Muscle of leg (tissue), 11 donors: ENCODE results near the gene PPP1R13B. TPM values are rescaled to one million over a fixed set of nuclear protein-coding genes. Genes with fewer than 3 reads are reported as not detected.

Experiments used
- DNase-seq: peaks from one replicate; pipeline ENCODE4 v3.0.0; 2013
- H3K27ac ChIP-seq: one replicate; pipeline ENCODE4 v1.5.1; 2013; ENCODE audit warnings: mild to moderate bottlenecking, low read length, control low read depth
- H3K27me3 ChIP-seq: one replicate; pipeline ENCODE4 v1.6.1; 2013; ENCODE audit warnings: low read length; ENCODE audit not compliant: control insufficient read depth, insufficient read depth
- H3K36me3 ChIP-seq: one replicate; pipeline ENCODE4 v1.6.1; 2013; ENCODE audit warnings: low read length; ENCODE audit not compliant: control insufficient read depth, insufficient read depth
- H3K4me1 ChIP-seq: one replicate; pipeline ENCODE4 v1.6.1; 2013; ENCODE audit warnings: low read length; ENCODE audit not compliant: control insufficient read depth, insufficient read depth
- H3K4me3 ChIP-seq: one replicate; pipeline ENCODE4 v1.5.1; 2013; ENCODE audit warnings: low read length, control low read depth
- H3K9me3 ChIP-seq: replicated peaks from 2 replicates; pipeline ENCODE4 v1.6.1; 2013; ENCODE audit warnings: low read depth, low read length; ENCODE audit not compliant: control insufficient read depth
- WGBS: methylation state at CpG from one replicate; pipeline ENCODE4 v1.1.5; 2013; ENCODE audit warnings: missing lambda C conversion rate; ENCODE audit not compliant: insufficient coverage; 5-methylcytosine and 5-hydroxymethylcytosine counted together
- polyA plus RNA-seq, 8 donors: library from polyadenylated mRNA; unstranded; fragments of 120-200 nt; gene quantifications; one replicate each; pipeline versions ENCODE4 v1.2.1 to v1.2.3, GENCODE V29; 2013; ENCODE audit warnings: inconsistent platforms in 1 of 8, low replicate concordance in 1 of 8; ENCODE audit not compliant: insufficient read length in 8 of 8, insufficient read depth in 1 of 8
- total RNA-seq: library from RNA; stranded (reverse); fragments of 120-200 nt; gene quantifications from one replicate; pipeline ENCODE4 v1.2.4, GENCODE V29; 2013

Gene PPP1R13B
- total and polyA plus RNA-seq, 9 donors: 6.2 to 13.6 (median 9.1) TPM

GRCh38 chr14:103725001-103725682, 122.2 kb downstream of the PPP1R13B start:
- 87% methylated on average over 20 of the region's 29 CpGs for WGBS
- Histone ChIP-seq H3K9me3 (no peaks in the 10 kb centered on the region), H3K4me3 (no peak overlapping the region), H3K36me3 (peaks cover 44% of the 10 kb centered on the region), H3K27ac (no peak overlapping the region), H3K27me3 (no peaks in the 10 kb centered on the region), H3K4me1 (peaks cover 29% of the 10 kb centered on the region)
- DNase-seq: no peak

DNA sequence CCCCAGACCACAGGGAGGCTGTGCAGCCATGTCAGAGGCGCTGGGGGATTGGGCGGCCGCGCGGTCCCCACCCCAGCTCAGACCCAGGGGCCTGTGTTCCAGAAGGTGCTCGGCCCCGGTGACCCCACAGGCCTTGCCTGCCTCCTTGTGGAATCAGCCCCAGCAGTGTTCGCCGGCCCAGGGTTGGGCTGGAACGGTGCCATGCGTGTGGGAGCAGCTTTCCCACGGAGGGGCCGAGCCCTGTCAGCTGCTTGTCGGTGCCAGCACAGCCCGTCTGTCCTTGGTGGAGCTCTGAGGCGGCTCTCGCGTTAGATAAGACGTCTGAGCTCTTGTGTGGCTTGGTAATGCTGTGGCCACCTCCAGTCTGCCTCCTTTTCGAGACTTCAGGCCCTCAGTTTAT, 123.3 kb downstream of the PPP1R13B start:
- Histone ChIP-seq H3K9me3 (no peaks in the 10 kb centered on the region), H3K4me3 (no peak overlapping the region), H3K27me3 (no peaks in the 10 kb centered on the region), H3K36me3 (peaks cover 42% of the 10 kb centered on the region), H3K27ac (peak overlapping the region; percentile 84), H3K4me1 (peaks cover 39% of the 10 kb centered on the region)
- WGBS: 56% methylated on average over 18 of the region's 20 CpGs
- peak; percentile 64 for DNase-seq

DNA sequence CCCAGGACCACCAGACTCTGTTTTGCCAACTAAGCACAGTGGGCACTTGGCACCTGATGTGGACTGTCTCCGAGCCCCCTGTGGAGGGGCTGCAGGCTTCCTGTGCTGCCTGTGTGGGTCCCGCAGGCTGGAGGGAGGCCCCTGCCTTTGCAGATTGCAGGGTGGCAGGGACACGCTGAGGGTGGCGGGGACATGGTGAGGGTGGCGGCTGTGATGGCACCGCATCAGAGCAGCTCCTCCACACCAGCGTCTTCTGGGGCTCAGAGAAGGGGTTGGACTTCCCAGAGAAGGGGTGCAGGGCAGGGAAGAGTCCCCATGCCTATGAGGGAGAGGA, 123.7 kb downstream of the PPP1R13B start:
- Histone ChIP-seq H3K9me3 (no peaks in the 10 kb centered on the region), H3K27me3 (no peaks in the 10 kb centered on the region), H3K27ac (peak overlapping the region; percentile 84), H3K36me3 (peaks cover 38% of the 10 kb centered on the region), H3K4me1 (peaks cover 41% of the 10 kb centered on the region), H3K4me3 (no peak overlapping the region)
- WGBS: 89% methylated on average over 5 of the region's 7 CpGs
- DNase-seq: no peak

DNA sequence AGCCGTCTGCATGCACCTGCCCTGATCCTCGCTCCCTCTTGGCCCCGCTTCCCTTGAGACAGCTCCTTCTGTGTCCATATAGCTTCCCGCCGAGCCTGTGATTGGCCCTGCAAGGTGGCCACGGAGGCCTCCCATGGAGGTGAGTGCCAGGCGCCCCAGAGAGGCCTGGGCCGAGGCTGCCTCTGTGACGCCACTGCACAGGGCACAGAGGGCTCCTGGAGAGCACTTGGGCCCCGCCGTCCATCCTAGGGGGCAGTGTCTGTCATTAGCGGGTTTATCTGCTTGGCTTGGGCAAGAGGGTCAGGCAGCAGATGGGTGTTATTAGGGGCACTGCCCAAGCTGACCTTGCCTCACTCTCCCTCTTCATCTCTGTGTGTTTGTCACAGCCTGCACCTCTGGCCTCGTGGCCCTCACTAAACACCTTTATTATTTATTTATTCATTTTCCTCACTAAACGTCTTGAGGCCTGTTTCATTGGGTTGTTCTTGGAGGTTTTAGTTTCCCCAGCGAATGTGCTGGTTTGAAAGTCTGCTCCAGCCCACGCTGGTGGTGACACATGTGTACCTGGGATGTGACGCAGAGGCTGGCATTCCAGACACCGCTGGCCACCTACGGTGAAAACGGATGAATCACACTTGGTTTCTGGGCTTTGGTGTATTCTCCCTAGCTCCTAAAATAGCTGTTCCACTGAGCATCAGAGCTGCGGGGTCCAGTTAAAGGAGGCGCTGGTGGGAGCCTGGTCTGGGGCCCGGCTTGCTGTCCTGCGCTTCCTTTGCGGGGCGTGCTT, 125.8 kb downstream of the PPP1R13B start:
- Histone ChIP-seq H3K27ac (no peak overlapping the region), H3K36me3 (peaks cover 29% of the 10 kb centered on the region), H3K4me3 (no peak overlapping the region), H3K4me1 (peaks cover 63% of the 10 kb centered on the region), H3K9me3 (no peaks in the 10 kb centered on the region), H3K27me3 (no peaks in the 10 kb centered on the region)
- WGBS: 88% methylated on average over 17 of the region's 26 CpGs
- no peak for DNase-seq

- Histone ChIP-seq H3K27ac (no peak overlapping the region), H3K9me3 (no peaks in the 10 kb centered on the region), H3K4me1 (peaks cover 60% of the 10 kb centered on the region), H3K4me3 (no peak overlapping the region), H3K36me3 (peaks cover 16% of the 10 kb centered on the region), H3K27me3 (no peaks in the 10 kb centered on the region)
- 79% methylated on average over 5 of the region's 8 CpGs for WGBS
- no peak for DNase-seq
Measured at GRCh38 chr14:103719751-103720150, 127.6 kb downstream of the PPP1R13B start.

- no peak overlapping the region for H3K27ac ChIP-seq
- H3K4me1 ChIP-seq: peaks cover 56% of the 10 kb centered on the region
Measured at GRCh38 chr14:103718572-103718971, 128.8 kb downstream of the PPP1R13B start.

DNA sequence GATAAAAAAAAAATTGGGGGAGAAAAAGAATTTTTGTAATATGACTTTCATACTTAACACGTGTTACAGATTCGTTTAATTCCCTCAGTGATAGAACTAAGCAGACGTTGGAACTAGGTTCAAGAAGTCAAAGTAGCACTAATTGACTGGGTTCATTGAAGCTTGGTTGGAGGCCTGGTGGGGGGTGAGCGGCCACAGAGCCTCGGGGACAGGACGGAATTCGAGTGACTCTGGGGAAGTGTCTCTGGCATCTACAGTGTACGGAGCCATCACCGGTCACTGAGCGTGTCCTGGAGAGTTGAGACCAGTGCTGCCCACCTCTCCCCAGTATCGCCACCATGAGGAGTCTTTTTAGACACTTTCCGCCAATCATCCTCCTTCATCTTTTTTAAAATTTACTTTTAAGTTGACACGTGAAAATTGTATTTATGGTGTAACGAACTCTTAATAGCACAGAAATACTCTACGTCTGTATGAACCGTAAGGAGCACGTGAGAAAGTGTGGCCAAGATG, 130.4 kb downstream of the PPP1R13B start:
- Histone ChIP-seq H3K9me3 (no peaks in the 10 kb centered on the region), H3K27ac (no peak overlapping the region), H3K4me1 (peaks cover 63% of the 10 kb centered on the region), H3K4me3 (peak overlapping the region; percentile 65), H3K27me3 (no peaks in the 10 kb centered on the region), H3K36me3 (peaks cover 16% of the 10 kb centered on the region)
- no peak for DNase-seq
- WGBS: 62% methylated on average over 6 of the region's 17 CpGs

More at GRCh38 chr14:103718572-103718971, 128.8 kb downstream of the PPP1R13B start:
- H3K36me3 ChIP-seq: peaks cover 16% of the 10 kb centered on the region
- no peaks in the 10 kb centered on the region for H3K9me3 ChIP-seq
- DNase-seq: peak; percentile 56
- WGBS: 34% methylated on average over 9 of the region's 16 CpGs
- H3K27me3 ChIP-seq: no peaks in the 10 kb centered on the region
- no peak overlapping the region for H3K4me3 ChIP-seq

GRCh38 chr14:103716091-103716801, 131.1 kb downstream of the PPP1R13B start:
- Histone ChIP-seq H3K4me3 (peak overlapping the region; percentile 65), H3K9me3 (no peaks in the 10 kb centered on the region), H3K36me3 (peaks cover 15% of the 10 kb centered on the region), H3K27ac (no peak overlapping the region), H3K4me1 (peaks cover 70% of the 10 kb centered on the region), H3K27me3 (no peaks in the 10 kb centered on the region)
- under 1% methylated on average over 64 of the region's 72 CpGs for WGBS
- no peak for DNase-seq

DNA sequence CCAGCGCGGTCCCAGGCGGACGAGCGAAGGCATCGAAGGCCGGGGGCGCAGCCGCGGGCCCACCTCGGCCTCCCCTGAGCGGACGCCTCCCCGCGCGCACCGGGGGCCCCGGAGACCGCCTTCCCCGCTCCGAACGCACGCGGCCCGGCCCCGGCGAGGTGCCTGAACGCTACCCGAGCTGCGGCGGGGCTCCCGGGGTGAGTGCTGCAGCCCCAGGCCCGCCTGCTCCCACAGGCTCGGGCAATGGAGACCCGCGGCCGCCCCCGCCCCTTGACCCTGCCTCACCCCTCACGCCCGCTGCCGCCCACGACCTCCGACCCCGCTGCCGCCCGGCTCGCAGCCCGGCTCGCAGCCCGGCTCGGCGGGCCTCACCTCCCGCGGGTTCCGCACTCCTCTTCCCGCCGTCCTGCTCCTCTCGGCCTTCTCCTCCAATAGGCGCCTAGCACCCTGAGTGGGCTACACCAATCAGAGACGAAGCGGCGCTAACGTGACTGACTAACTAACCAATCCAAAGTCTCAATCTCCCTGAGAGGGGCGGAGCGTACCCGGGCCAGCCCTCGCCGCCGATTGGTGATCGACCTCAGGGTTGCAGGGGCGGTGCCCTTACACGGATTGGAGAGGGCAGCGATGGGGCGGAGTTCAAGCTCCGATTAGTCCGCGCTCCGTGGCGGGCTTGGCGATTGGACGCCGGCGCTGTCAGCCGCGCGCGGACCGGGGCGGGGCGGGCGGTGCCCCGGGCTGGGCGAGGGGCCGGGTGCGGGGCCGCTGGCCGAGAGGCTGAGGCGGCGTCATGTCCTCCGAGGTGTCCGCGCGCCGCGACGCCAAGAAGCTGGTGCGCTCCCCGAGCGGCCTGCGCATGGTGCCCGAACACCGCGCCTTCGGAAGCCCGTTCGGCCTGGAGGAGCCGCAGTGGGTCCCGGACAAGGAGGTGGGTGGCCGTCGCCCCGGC, 132.0 kb downstream of the PPP1R13B start, which contains the start of the genes XRCC3 and ZFYVE21:
Gene XRCC3 (minus strand): TSS at position 400 of the 949 bp plus-strand sequence. CDS start 4,364 bp downstream, outside the sequence.
Gene ZFYVE21 (plus strand): TSS at position 759 of the 949 bp plus-strand sequence. CDS start 32 bp downstream, at position 791.
- WGBS: under 1% methylated on average over 121 of the region's 121 CpGs
- Histone ChIP-seq H3K36me3 (peaks cover 11% of the 10 kb centered on the region), H3K4me1 (peaks cover 69% of the 10 kb centered on the region), H3K27ac (peak within 1 kb of the TSS; percentile 77), H3K4me3 (peak within 1 kb of the TSS; percentile 65), H3K27me3 (no peaks in the 10 kb centered on the region), H3K9me3 (no peaks in the 10 kb centered on the region)
- peak; percentile 100 for DNase-seq
